HCT116 (cell line): ENCODE results near the gene CBFB.

Experiments used
- EGR1 ChIP-seq: IDR thresholded peaks from 2 replicates; pipeline ENCODE4 v1.6.1; 2012; ENCODE audit warnings: low read depth
- POLR2AphosphoS5 ChIP-seq: IDR thresholded peaks from 2 replicates; pipeline ENCODE4 v1.6.1; 2011; ENCODE audit warnings: mild to moderate bottlenecking, low read depth, low read length, moderate library complexity
- ZNF274 ChIP-seq: fragments of 200-500 bp; sonication (Bioruptor generic); IDR thresholded peaks from 2 replicates; pipeline ENCODE4 v1.6.1; 2014; ENCODE audit warnings: mild to moderate bottlenecking, low read depth, low read length, inconsistent platforms
- TF ChIP-seq, protein P1 (sequence below), 3 experiments: fragments of 200-600 bp in 1 of 3; sonication (generic) in 1 of 3; IDR thresholded peaks in 2 of 3; conservative IDR thresholded peaks in 1 of 3; 2 replicates each; pipeline ENCODE4 v1.5.1; 2012 to 2017; ENCODE audit warnings: low read depth in 2 of 3, low read length in 2 of 3, antibody characterized with exemption in 1 of 3, borderline replicate concordance in 1 of 3, control low read depth in 1 of 3, mild to moderate bottlenecking in 1 of 3, mixed read lengths in 1 of 3, mixed run types in 1 of 3, moderate library complexity in 1 of 3; ENCODE audit not compliant: insufficient read depth in 1 of 3
- TF ChIP-seq, protein P2 (sequence below): IDR thresholded peaks from 2 replicates; pipeline ENCODE4 v1.6.1; 2012

- TF ChIP-seq, protein P1, sequence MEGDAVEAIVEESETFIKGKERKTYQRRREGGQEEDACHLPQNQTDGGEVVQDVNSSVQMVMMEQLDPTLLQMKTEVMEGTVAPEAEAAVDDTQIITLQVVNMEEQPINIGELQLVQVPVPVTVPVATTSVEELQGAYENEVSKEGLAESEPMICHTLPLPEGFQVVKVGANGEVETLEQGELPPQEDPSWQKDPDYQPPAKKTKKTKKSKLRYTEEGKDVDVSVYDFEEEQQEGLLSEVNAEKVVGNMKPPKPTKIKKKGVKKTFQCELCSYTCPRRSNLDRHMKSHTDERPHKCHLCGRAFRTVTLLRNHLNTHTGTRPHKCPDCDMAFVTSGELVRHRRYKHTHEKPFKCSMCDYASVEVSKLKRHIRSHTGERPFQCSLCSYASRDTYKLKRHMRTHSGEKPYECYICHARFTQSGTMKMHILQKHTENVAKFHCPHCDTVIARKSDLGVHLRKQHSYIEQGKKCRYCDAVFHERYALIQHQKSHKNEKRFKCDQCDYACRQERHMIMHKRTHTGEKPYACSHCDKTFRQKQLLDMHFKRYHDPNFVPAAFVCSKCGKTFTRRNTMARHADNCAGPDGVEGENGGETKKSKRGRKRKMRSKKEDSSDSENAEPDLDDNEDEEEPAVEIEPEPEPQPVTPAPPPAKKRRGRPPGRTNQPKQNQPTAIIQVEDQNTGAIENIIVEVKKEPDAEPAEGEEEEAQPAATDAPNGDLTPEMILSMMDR (IDR thresholded peaks at IDR 0.05 in 2 of 3, conservative IDR thresholded peaks at IDR 0.05 in 1 of 3; ENCODE audit: borderline replicate concordance in 1 of 3, insufficient read depth in 1 of 3, low read depth in 2 of 3, low read length in 2 of 3) = no peak
- TF ChIP-seq, protein P2, sequence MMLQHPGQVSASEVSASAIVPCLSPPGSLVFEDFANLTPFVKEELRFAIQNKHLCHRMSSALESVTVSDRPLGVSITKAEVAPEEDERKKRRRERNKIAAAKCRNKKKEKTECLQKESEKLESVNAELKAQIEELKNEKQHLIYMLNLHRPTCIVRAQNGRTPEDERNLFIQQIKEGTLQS = no peak
- TF ChIP-seq ZNF274 = no peak
- no peak for TF ChIP-seq EGR1
- TF ChIP-seq POLR2AphosphoS5 = no peak
These were observed 12.0 kb downstream of the CBFB start for GRCh38 chr16:67040906-67041305.
